ENCODE data around the gene SAMD4A. TPM values are rescaled to one million over a fixed set of nuclear protein-coding genes. Genes with fewer than 3 reads are reported as not detected.

Gene SAMD4A
- total and polyA plus RNA-seq, 8 donors = 2.5 to 67.4 (median 15.9) TPM

GRCh38 chr14:54532111-54533012 is 34.6 kb upstream of the SAMD4A start:
- intact Hi-C loops (cut with DNase I; ENCODE audit: low total_unique reads) = no loop called here
- Histone ChIP-seq H3K27ac (no peak overlapping the region), H3K4me3 (no peak overlapping the region), H3K9me3 (no peaks in the 10 kb centered on the region), H3K4me1 (peaks cover 0 to 6% (median 0%) of the 10 kb centered on the region in 4 donors), H3K36me3 (peaks cover 0 to 36% (median 26%) of the 10 kb centered on the region in 4 donors), H3K27me3 (no peaks in the 10 kb centered on the region)
- TF ChIP-seq EP300 (IDR thresholded peaks at IDR 0.05) (no peak), POLR2A (IDR thresholded peaks at IDR 0.05) (no peak), POLR2AphosphoS5 (IDR thresholded peaks at IDR 0.05) (no peak)
- TF ChIP-seq, protein P1, sequence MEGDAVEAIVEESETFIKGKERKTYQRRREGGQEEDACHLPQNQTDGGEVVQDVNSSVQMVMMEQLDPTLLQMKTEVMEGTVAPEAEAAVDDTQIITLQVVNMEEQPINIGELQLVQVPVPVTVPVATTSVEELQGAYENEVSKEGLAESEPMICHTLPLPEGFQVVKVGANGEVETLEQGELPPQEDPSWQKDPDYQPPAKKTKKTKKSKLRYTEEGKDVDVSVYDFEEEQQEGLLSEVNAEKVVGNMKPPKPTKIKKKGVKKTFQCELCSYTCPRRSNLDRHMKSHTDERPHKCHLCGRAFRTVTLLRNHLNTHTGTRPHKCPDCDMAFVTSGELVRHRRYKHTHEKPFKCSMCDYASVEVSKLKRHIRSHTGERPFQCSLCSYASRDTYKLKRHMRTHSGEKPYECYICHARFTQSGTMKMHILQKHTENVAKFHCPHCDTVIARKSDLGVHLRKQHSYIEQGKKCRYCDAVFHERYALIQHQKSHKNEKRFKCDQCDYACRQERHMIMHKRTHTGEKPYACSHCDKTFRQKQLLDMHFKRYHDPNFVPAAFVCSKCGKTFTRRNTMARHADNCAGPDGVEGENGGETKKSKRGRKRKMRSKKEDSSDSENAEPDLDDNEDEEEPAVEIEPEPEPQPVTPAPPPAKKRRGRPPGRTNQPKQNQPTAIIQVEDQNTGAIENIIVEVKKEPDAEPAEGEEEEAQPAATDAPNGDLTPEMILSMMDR (IDR thresholded peaks at IDR 0.05) = no peak
- DNase-seq = no peak
- WGBS, 5 donors = 94 to 98% (median 96%) methylated on average over 3 of the region's 3 CpGs

GRCh38 chr14:54533100-54533499 is 33.8 kb upstream of the SAMD4A start:
- H3K4me1 ChIP-seq = peaks cover 0 to 13% (median 1%) of the 10 kb centered on the region in 4 donors
- H3K4me3 ChIP-seq = no peak overlapping the region
- DNase-seq = no peak
- peaks cover 0 to 32% (median 26%) of the 10 kb centered on the region in 4 donors for H3K36me3 ChIP-seq
- H3K27me3 ChIP-seq = no peaks in the 10 kb centered on the region
- no peaks in the 10 kb centered on the region for H3K9me3 ChIP-seq
- WGBS, 5 donors = 84 to 100% (median 100%) methylated on average over 1 of the region's 1 CpG
- intact Hi-C loops (cut with DNase I; ENCODE audit: low total_unique reads) = no loop called here
- no peak for TF ChIP-seq EP300 (IDR thresholded peaks at IDR 0.05)
- no peak for TF ChIP-seq POLR2A (IDR thresholded peaks at IDR 0.05)
- TF ChIP-seq, protein P1 (IDR thresholded peaks at IDR 0.05) = no peak
- no peak for TF ChIP-seq POLR2AphosphoS5 (IDR thresholded peaks at IDR 0.05)
- H3K27ac ChIP-seq = no peak overlapping the region

GRCh38 chr14:54535126-54535525 is 31.8 kb upstream of the SAMD4A start:
- DNase-seq = no peak
- no peaks in the 10 kb centered on the region for H3K9me3 ChIP-seq
- no peak overlapping the region for H3K4me3 ChIP-seq
- TF ChIP-seq POLR2A (IDR thresholded peaks at IDR 0.05) (no peak), EP300 (IDR thresholded peaks at IDR 0.05) (no peak)
- peaks cover 0 to 46% (median 37%) of the 10 kb centered on the region in 4 donors for H3K36me3 ChIP-seq
- H3K27ac ChIP-seq = no peak overlapping the region
- intact Hi-C loops (cut with DNase I; ENCODE audit: low total_unique reads) = no loop called here
- H3K4me1 ChIP-seq = peaks cover 0 to 10% (median 1%) of the 10 kb centered on the region in 4 donors
- no peaks in the 10 kb centered on the region for H3K27me3 ChIP-seq
- 71 to 91% (median 80%) methylated on average over 1 of the region's 1 CpG for WGBS, 5 donors

GRCh38 chr14:54535646-54536045 is 31.3 kb upstream of the SAMD4A start:
- no peak overlapping the region for H3K27ac ChIP-seq
- DNase-seq = no peak
- WGBS, 5 donors = 54 to 64% (median 55%) methylated on average over 2 of the region's 2 CpGs

More at GRCh38 chr14:54535646-54536045, 31.3 kb upstream of the SAMD4A start:
- no peak overlapping the region for H3K4me3 ChIP-seq
- TF ChIP-seq, protein P1 (IDR thresholded peaks at IDR 0.05) = no peak
- TF ChIP-seq POLR2AphosphoS5 (IDR thresholded peaks at IDR 0.05) = no peak
- no peak for TF ChIP-seq POLR2A (IDR thresholded peaks at IDR 0.05)
- TF ChIP-seq EP300 (IDR thresholded peaks at IDR 0.05) = no peak
- peaks cover 0 to 42% (median 35%) of the 10 kb centered on the region in 4 donors for H3K36me3 ChIP-seq
- intact Hi-C loops (cut with DNase I; ENCODE audit: low total_unique reads) = no loop called here
- no peaks in the 10 kb centered on the region for H3K9me3 ChIP-seq
- peaks cover 0 to 10% (median 1%) of the 10 kb centered on the region in 4 donors for H3K4me1 ChIP-seq
- no peaks in the 10 kb centered on the region for H3K27me3 ChIP-seq

All from stomach (tissue), 9 donors.